Osteocyte (in vitro differentiated cells): ENCODE data around the gene IFITM2. TPM values are rescaled to one million over a fixed set of nuclear protein-coding genes. Genes with fewer than 3 reads are reported as not detected.
A peak's percentile ranks its signal among the peaks of the same experiment; 100 is the strongest.
"Not testable (repeated sequence)": the region's sequence is repeated elsewhere in the genome, so short reads cannot be mapped to it uniquely, and the experiment has no call there.

Source experiments
- DNase-seq: peaks from one replicate; pipeline ENCODE4 v3.0.0; 2021; ENCODE audit warnings: mixed read lengths; ENCODE audit not compliant: unreplicated experiment; ENCODE audit errors: extremely low spot score
- H3K27ac Mint-ChIP-seq: one replicate; pipeline ENCODE4 v1.8.0; 2021; ENCODE audit warnings: mild to moderate bottlenecking, mixed read lengths; ENCODE audit not compliant: unreplicated experiment
- H3K27me3 Mint-ChIP-seq: one replicate; pipeline ENCODE4 v1.8.0; 2021; ENCODE audit warnings: mixed read lengths; ENCODE audit not compliant: unreplicated experiment
- H3K36me3 Mint-ChIP-seq: one replicate; pipeline ENCODE4 v1.8.0; 2021; ENCODE audit warnings: mixed read lengths; ENCODE audit not compliant: unreplicated experiment
- H3K4me1 Mint-ChIP-seq: one replicate; pipeline ENCODE4 v1.8.0; 2021; ENCODE audit warnings: mixed read lengths; ENCODE audit not compliant: unreplicated experiment
- H3K4me3 Mint-ChIP-seq: one replicate; pipeline ENCODE4 v1.8.0; 2021; ENCODE audit warnings: mild to moderate bottlenecking, moderate library complexity, mixed read lengths; ENCODE audit not compliant: unreplicated experiment
- H3K9me3 Mint-ChIP-seq: one replicate; pipeline ENCODE4 v1.8.0; 2021; ENCODE audit warnings: mixed read lengths; ENCODE audit not compliant: unreplicated experiment
- total RNA-seq: library from RNA; stranded (reverse); gene quantifications from 2 replicates; pipeline ENCODE4 v1.2.1, GENCODE V29; 2021
- TF ChIP-seq, protein P1 (sequence below): fragments of 200-600 bp; sonication (generic); IDR thresholded peaks from 2 replicates; pipeline ENCODE4 v1.5.0; 2021; ENCODE audit warnings: antibody characterized with exemption, mild to moderate bottlenecking, moderate library complexity

IFITM2 gene
- total RNA-seq, 1 donor from 2014 or later = 698 TPM

DNA sequence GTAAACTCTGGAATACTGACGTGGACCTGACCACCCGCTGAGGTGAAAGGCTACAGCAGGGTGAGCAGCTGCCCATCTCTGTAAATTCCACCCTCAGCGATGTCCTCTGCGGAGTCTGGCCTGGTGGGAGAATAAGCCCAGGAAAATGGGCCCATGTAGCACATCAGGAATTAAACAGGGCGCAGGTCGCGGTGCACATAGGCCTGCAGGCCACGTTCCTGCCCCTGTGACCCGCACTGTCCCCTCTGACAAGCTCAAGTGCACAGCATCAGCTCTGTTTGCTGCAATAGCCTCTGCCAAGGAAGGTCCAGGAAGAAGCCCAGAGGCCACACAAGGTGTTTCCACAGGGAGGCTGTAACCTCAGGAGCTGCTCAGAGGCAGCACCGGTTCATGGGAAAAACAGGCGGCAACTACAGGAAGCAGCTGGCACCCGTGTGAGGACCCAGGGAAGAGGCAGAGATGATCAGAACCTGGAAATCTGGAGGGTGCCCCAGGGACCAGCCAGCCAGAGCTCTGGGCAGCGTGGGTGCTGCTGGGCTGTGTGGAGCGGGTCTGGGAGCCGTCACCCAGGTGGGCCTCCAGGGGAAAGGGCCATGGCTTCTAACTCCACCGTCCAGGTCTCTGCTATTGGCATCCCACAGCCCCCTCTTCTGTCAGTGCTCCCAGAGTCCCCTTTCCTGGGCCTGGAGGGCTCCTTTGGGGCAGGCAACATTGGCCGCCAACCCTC is 808 bp upstream of the IFITM2 start:
- peak overlapping the region; percentile 44 for H3K4me3 Mint-ChIP-seq
- H3K36me3 Mint-ChIP-seq = peaks cover 3% of the 10 kb centered on the region
- H3K9me3 Mint-ChIP-seq = no peaks in the 10 kb centered on the region
- peaks cover 36% of the 10 kb centered on the region for H3K4me1 Mint-ChIP-seq
- H3K27ac Mint-ChIP-seq = peak overlapping the region; percentile 91
- DNase-seq = no peak
- no peaks in the 10 kb centered on the region for H3K27me3 Mint-ChIP-seq
- TF ChIP-seq, protein P1, sequence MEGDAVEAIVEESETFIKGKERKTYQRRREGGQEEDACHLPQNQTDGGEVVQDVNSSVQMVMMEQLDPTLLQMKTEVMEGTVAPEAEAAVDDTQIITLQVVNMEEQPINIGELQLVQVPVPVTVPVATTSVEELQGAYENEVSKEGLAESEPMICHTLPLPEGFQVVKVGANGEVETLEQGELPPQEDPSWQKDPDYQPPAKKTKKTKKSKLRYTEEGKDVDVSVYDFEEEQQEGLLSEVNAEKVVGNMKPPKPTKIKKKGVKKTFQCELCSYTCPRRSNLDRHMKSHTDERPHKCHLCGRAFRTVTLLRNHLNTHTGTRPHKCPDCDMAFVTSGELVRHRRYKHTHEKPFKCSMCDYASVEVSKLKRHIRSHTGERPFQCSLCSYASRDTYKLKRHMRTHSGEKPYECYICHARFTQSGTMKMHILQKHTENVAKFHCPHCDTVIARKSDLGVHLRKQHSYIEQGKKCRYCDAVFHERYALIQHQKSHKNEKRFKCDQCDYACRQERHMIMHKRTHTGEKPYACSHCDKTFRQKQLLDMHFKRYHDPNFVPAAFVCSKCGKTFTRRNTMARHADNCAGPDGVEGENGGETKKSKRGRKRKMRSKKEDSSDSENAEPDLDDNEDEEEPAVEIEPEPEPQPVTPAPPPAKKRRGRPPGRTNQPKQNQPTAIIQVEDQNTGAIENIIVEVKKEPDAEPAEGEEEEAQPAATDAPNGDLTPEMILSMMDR = no peak

DNA sequence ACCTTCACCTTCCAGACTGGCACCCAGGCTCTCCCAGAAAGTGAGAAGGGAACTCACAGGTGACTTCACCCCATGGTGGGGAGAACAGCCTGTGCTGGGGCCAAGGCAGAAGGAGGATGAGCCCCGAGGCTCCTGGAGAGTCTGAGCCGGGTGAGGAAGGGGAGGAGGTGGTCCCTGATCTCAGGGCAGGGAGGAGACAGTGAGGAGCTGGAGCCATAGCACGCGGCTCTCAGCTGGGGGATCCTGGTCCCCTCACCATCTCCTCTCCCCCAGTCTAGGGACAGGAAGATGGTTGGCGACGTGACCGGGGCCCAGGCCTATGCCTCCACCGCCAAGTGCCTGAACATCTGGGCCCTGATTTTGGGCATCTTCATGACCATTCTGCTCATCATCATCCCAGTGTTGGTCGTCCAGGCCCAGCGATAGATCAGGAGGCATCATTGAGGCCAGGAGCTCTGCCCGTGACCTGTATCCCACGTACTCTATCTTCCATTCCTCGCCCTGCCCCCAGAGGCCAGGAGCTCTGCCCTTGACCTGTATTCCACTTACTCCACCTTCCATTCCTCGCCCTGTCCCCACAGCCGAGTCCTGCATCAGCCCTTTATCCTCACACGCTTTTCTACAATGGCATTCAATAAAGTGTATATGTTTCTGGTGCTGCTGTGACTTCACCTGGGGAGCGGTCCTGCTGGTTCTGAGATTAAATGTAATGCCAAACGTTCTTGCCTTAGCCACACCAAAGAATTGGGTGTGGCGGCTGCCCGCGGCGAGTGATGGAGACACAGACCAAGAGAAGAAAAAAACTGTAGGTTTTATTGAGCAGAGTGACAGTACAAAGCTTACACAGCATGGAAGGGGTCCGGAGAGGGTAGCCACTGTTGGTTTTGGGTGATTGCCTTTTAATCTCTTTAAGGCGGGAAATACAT is 1.4 kb downstream of the IFITM2 start:
- H3K4me1 Mint-ChIP-seq = peaks cover 55% of the 10 kb centered on the region
- not testable (repeated sequence) for H3K9me3 Mint-ChIP-seq, H3K36me3 Mint-ChIP-seq, H3K27me3 Mint-ChIP-seq, DNase-seq
- peak overlapping the region; percentile 88 for H3K4me3 Mint-ChIP-seq
- peak overlapping the region; percentile 91 for H3K27ac Mint-ChIP-seq

DNA sequence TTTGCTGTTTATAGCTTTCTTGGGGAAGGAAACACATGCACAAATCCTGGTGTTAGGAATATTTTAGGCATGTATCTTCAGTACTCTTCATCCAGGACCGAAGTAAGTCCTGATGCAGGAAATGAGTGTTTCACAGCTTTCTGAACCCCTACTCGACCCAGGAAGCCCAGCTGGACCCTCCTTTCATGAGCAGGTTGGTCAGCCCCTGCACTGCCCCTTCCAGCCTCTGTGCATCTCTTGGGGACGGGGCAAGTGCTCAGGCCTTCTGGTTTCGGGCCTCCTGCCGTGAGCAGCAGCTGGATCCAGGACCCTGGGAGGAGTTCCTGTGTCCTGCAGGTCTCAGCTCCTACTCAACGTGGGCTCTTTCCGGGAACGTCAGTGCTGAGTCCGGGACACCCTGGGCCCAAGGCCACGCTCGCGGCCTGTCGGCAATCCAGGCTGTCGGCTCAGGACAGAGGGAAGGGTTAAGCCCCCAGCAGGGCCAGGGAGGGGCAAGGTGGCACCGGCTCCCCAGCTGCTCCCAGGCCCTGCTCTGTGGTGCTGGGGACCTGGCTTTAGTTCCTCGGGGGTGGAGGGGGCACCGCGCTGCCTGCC is 2.5 kb downstream of the IFITM2 start:
- Mint-ChIP-seq H3K27ac (peak overlapping the region; percentile 91), H3K4me3 (peak overlapping the region; percentile 88), H3K4me1 (peaks cover 60% of the 10 kb centered on the region)
- H3K27me3 Mint-ChIP-seq, H3K36me3 Mint-ChIP-seq, DNase-seq, H3K9me3 Mint-ChIP-seq: not testable (repeated sequence)

DNA sequence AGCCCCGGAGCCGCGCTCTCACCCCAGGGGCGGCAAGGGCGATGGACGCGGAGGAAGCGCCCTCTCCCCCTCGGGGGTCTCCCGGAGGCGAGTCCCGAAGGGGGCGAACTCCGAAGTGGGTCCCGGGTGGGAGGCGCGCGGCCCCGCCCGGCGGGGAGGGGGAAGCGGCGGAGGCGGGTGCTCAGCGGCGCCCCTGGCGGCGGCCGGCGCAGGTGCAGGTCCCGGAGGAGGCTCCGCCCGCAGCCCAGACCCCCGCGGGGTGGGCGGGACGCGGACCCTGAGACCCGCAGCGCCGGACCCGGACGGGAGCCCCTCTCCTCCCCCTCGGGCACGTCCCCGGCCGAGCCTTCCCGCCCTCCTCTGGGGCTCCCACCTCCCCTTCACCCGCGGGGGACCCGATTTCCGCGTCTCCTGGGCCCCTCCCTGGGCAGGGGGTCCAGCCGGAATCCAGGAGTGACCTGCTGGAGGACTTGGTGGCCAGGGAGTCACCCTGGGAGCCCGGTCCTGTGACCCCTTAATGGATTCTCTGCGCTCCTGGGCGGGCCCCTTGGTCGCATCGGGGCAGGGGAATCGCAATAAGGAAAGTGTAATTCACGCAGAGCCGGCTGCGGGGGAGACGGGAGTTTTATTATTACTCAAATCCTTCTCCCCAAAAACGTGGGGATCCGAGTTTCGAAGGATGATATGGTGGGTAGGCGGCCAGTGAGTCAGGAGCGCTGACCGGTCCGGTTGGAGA is 3.6 kb downstream of the IFITM2 start:
- not testable (repeated sequence) for DNase-seq, H3K36me3 Mint-ChIP-seq, H3K9me3 Mint-ChIP-seq, H3K27me3 Mint-ChIP-seq
- H3K4me3 Mint-ChIP-seq = peak overlapping the region; percentile 65
- H3K4me1 Mint-ChIP-seq = peaks cover 53% of the 10 kb centered on the region
- H3K27ac Mint-ChIP-seq = peak overlapping the region; percentile 80

DNA sequence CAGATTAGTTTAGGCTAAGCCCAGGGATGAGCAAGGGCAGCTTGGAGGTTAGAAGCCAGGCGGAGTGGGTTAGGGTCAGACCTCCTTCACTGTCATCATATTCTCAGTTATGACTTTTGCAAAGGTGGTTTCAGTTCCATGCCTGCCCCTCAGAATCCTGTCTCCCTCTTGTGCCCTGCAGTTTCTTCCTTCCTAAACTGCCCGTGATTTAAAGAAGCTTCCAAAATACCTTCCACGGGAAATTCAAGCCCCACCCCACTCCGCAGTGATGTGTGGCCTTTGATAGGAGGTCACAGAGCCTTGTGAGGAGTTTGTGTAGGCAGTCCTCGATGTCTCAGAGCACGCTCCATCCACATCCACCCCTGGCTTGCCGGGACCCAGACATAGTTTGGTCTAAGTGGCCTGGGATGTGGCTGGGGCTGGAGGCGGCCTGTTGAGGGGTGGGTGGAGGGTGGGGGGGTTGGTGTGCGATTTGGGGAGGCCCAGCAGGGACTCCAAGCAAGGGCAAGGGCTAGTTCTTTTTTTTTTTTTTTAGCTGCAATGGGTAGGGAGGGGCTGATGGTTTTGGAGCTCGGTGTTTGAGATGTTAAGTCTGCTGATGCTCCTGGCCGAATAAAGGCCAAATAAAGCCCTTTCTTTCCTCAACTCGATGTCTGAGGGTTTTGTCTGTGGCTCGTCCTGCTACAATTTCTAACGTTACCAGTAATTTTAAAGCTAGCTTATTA is 4.6 kb downstream of the IFITM2 start:
- Mint-ChIP-seq H3K9me3 (no peaks in the 10 kb centered on the region), H3K27me3 (peaks cover 3% of the 10 kb centered on the region), H3K4me3 (peak overlapping the region; percentile 65), H3K27ac (peak overlapping the region; percentile 80), H3K36me3 (peaks cover 12% of the 10 kb centered on the region), H3K4me1 (peaks cover 56% of the 10 kb centered on the region)
- DNase-seq = no peak
- TF ChIP-seq, protein P1 = no peak
